Measurements from ENCODE around the gene APLN. TPM values are rescaled to one million over a fixed set of nuclear protein-coding genes. Genes with fewer than 3 reads are reported as not detected.
A peak's percentile ranks its signal among the peaks of the same experiment; 100 is the strongest.

Gene APLN
- total RNA-seq, 4 donors from 2014 or later = 0.20 to 0.22 TPM; not detected in 2

- no peaks in the 10 kb centered on the region for H3K27me3 ChIP-seq
- no peaks in the 10 kb centered on the region for H3K4me1 ChIP-seq
- intact Hi-C loops (cut with DNase I) = loop anchor here (5.0 kb wide), 1 partner anchor 91 kb away; no protein-coding TSS in a partner anchor
- DNase-seq = peak in 1 of 2 donors; percentile 22
- H3K36me3 ChIP-seq = no peaks in the 10 kb centered on the region
- TF ChIP-seq, protein P1, sequence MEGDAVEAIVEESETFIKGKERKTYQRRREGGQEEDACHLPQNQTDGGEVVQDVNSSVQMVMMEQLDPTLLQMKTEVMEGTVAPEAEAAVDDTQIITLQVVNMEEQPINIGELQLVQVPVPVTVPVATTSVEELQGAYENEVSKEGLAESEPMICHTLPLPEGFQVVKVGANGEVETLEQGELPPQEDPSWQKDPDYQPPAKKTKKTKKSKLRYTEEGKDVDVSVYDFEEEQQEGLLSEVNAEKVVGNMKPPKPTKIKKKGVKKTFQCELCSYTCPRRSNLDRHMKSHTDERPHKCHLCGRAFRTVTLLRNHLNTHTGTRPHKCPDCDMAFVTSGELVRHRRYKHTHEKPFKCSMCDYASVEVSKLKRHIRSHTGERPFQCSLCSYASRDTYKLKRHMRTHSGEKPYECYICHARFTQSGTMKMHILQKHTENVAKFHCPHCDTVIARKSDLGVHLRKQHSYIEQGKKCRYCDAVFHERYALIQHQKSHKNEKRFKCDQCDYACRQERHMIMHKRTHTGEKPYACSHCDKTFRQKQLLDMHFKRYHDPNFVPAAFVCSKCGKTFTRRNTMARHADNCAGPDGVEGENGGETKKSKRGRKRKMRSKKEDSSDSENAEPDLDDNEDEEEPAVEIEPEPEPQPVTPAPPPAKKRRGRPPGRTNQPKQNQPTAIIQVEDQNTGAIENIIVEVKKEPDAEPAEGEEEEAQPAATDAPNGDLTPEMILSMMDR (IDR thresholded peaks at IDR 0.05) = no peak
- TF ChIP-seq POLR2A (IDR thresholded peaks at IDR 0.05) = no peak
- H3K4me3 ChIP-seq (replicated peaks in 1 of 3) = no peak overlapping the region
- no peak overlapping the region for H3K27ac ChIP-seq
- 56 to 80% methylated on average over 4 to 8 of the region's 8 CpGs for WGBS, 2 donors
- no peaks in the 10 kb centered on the region for H3K9me3 ChIP-seq
Measured at GRCh38 chrX:129636175-129636681, 18.5 kb downstream of the APLN start.

GRCh38 chrX:129634541-129634940, 20.2 kb downstream of the APLN start:
- no peaks in the 10 kb centered on the region for H3K9me3 ChIP-seq
- H3K4me3 ChIP-seq (replicated peaks in 1 of 3) = no peak overlapping the region
- intact Hi-C loops (cut with DNase I) = no loop called here
- TF ChIP-seq, protein P1 (IDR thresholded peaks at IDR 0.05) = no peak
- TF ChIP-seq POLR2A (IDR thresholded peaks at IDR 0.05) = no peak
- no peaks in the 10 kb centered on the region for H3K27me3 ChIP-seq
- no peak for DNase-seq
- 17 to 36% methylated on average over 1 to 2 of the region's 7 CpGs for WGBS, 2 donors
- H3K4me1 ChIP-seq = no peaks in the 10 kb centered on the region
- no peaks in the 10 kb centered on the region for H3K36me3 ChIP-seq
- H3K27ac ChIP-seq = no peak overlapping the region

DNA sequence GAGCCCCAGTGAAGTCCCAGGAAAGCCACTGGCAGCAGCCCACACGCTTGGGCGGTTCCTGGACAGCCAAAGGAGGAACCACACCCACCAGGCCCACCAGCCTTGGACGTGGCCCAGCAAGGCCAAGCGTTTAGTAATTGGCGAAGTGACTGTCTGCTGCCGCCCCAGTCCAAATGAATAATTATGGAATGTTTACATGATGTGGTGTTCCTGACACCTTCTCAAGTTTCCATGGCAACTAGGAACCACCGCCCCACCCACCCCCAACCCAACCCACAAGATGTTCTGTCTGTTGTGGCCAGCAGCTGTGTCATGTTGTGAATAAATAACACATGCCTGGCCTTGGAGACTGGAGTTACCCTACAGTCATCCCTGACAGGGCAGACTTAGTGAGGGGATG, 22.3 kb downstream of the APLN start:
- Histone ChIP-seq H3K4me3 (replicated peaks in 1 of 3) (no peak overlapping the region), H3K27ac (no peak overlapping the region), H3K4me1 (no peaks in the 10 kb centered on the region), H3K36me3 (no peaks in the 10 kb centered on the region), H3K9me3 (no peaks in the 10 kb centered on the region), H3K27me3 (no peaks in the 10 kb centered on the region)
- DNase-seq = no peak
- 72% methylated on average over 7 of the region's 7 CpGs; no CpG with 5 or more reads in 1 of the 2 donors for WGBS, 2 donors
- TF ChIP-seq POLR2A (IDR thresholded peaks at IDR 0.05) = no peak
- TF ChIP-seq, protein P1 (IDR thresholded peaks at IDR 0.05) = no peak
- intact Hi-C loops (cut with DNase I) = no loop called here

DNA sequence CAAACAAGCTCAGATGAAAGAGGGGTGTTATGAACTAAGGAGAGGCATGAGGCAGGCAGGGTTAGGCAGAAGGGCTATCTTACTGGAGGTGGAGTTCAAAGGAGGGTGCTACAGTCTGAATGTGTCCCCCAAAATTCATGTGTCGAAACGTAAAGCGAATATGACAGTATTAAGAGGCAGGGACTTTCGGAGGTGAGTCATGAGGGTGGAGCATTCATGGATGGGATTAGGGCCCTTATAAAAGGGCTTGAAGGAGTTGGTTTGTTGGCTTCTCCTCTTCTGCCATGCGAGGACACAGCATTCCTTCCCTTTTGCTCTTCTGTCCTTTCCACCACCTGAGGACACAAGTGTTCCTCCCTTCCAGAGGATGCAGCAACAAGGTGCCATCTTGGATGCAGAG, 22.9 kb downstream of the APLN start:
- 95 to 100% methylated on average over 5 of the region's 5 CpGs for WGBS, 2 donors
- DNase-seq = no peak
- H3K27ac ChIP-seq = no peak overlapping the region
- intact Hi-C loops (cut with DNase I) = no loop called here
- no peak for TF ChIP-seq POLR2A (IDR thresholded peaks at IDR 0.05)
- TF ChIP-seq, protein P1 (IDR thresholded peaks at IDR 0.05) = no peak
- H3K27me3 ChIP-seq = no peaks in the 10 kb centered on the region
- no peaks in the 10 kb centered on the region for H3K36me3 ChIP-seq
- H3K9me3 ChIP-seq = no peaks in the 10 kb centered on the region
- no peaks in the 10 kb centered on the region for H3K4me1 ChIP-seq
- no peak overlapping the region for H3K4me3 ChIP-seq (replicated peaks in 1 of 3)

DNA sequence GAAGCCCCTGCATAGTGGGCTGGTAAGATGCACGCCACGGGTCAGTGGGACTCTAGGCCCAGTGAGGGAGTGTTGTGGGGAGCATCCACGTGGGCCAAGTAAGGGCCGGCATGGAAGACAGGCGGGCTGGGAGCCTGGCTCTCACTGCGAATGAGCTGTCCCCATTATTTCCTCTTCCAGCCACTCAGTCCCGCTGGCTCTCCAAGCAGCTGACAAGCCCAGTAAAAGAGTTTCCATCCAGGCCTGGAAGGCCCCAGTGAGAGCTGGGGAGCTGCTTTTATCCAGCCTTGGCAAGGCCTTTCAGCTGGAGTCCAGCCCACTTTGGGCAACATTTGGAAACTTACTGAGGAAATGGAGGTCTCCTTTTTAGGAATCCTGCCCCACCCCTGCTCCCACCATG, 24.9 kb downstream of the APLN start:
- Histone ChIP-seq H3K9me3 (no peaks in the 10 kb centered on the region), H3K4me1 (no peaks in the 10 kb centered on the region), H3K27me3 (no peaks in the 10 kb centered on the region), H3K4me3 (replicated peaks in 1 of 3) (no peak overlapping the region), H3K36me3 (no peaks in the 10 kb centered on the region), H3K27ac (no peak overlapping the region)
- no peak for TF ChIP-seq POLR2A (IDR thresholded peaks at IDR 0.05)
- TF ChIP-seq, protein P1 (IDR thresholded peaks at IDR 0.05) = no peak
- 53 to 92% methylated on average over 2 of the region's 7 CpGs for WGBS, 2 donors
- DNase-seq = no peak
- intact Hi-C loops (cut with DNase I) = no loop called here

Measured in thyroid gland (tissue), 4 donors.